SJCRH30 (cell line): ENCODE measurements around the gene OCA2. TPM values are rescaled to one million over a fixed set of nuclear protein-coding genes. Genes with fewer than 3 reads are reported as not detected.
"Not testable (repeated sequence)": the region's sequence is repeated elsewhere in the genome, so short reads cannot be mapped to it uniquely, and the experiment has no call there.

ENCODE experiments used
- DNase-seq, 2 experiments: peaks; one replicate each; pipeline ENCODE4 v3.0.0-alpha.2; 2015 to 2020
- H3K27ac ChIP-seq: fragments of 250-450 bp; sonication (Bioruptor Pico); 2 replicates; pipeline ENCODE4 v1.5.1; 2020; ENCODE audit warnings: mild to moderate bottlenecking, moderate library complexity
- H3K27me3 ChIP-seq: fragments of 250-450 bp; sonication (Bioruptor Pico); 2 replicates; pipeline ENCODE4 v1.5.1; 2020; ENCODE audit warnings: mild to moderate bottlenecking, moderate library complexity
- H3K36me3 ChIP-seq: fragments of 250-450 bp; sonication (Bioruptor Pico); 2 replicates; pipeline ENCODE4 v1.5.1; 2020; ENCODE audit warnings: mild to moderate bottlenecking, moderate library complexity
- H3K4me1 ChIP-seq: fragments of 250-450 bp; sonication (Bioruptor Pico); 2 replicates; pipeline ENCODE4 v1.5.1; 2020; ENCODE audit warnings: mild to moderate bottlenecking, moderate library complexity
- H3K4me3 ChIP-seq: fragments of 250-450 bp; sonication (Bioruptor Pico); 2 replicates; pipeline ENCODE4 v1.5.1; 2020; ENCODE audit warnings: mild to moderate bottlenecking, moderate library complexity
- H3K9me3 ChIP-seq: fragments of 250-450 bp; sonication (Bioruptor Pico); replicated peaks from 2 replicates; pipeline ENCODE4 v1.5.1; 2020; ENCODE audit warnings: mild to moderate bottlenecking, moderate library complexity
- total RNA-seq: library from RNA; depleted of rRNA; stranded (reverse); fragments of >200 nt; shearing (Covaris generic); gene quantifications from 2 replicates; pipeline ENCODE4 v1.2.3, GENCODE V29; 2014

Gene OCA2
- total RNA-seq, 1 experiment from 2014 or later: not detected

DNA sequence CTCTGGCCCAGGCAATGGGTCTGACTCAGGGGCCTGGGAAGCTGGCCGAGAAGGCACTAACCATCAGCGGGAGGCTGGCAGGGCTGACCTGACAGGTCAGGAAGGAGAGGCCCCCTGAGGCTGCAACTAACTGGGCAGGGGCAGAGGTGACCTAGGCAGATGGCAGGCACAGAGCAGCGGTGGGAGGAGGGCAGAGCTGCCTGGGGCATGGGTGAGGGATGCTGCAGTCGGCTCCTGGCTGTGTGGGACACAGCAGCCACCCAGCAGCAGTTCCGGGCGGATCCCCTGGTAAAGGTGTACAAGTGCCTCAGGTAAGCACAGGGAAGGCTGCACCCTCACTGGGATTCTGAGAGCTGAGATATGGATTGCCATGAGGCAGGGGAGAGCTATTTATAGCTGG is 236.1 kb downstream of the OCA2 start:
- Histone ChIP-seq H3K9me3 (no peaks in the 10 kb centered on the region), H3K4me3 (no peak overlapping the region), H3K27ac (no peak overlapping the region), H3K27me3 (0 out of 2 replicates have a peak, but pooled peaks cover 3% of the 10 kb centered on the region), H3K4me1 (no peaks in the 10 kb centered on the region), H3K36me3 (no peaks in the 10 kb centered on the region)
- DNase-seq: no peak

DNA sequence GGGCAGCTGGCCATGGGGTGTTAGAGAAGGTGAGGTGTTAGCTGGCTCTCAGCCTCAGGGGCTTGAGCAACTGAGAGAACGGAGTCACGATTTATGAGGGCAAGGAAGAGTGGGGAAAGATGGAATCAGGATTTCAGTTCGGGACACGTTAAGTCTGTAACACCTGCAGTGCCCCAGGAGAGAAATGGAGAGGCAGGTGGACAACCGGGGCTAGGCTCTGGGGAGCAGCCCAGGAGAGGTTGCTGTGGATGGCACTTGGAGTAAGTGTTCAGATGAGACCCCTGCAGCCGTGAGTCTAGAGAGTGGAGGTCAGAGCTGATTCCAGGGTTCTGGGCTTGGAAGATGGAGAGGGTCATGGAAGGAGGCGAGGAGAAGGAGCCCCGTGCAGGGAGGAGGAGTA is 237.9 kb downstream of the OCA2 start:
- H3K4me3 ChIP-seq: no peak overlapping the region
- no peaks in the 10 kb centered on the region for H3K9me3 ChIP-seq
- no peak overlapping the region for H3K27ac ChIP-seq
- no peak for DNase-seq
- H3K27me3 ChIP-seq: no peaks in the 10 kb centered on the region
- H3K4me1 ChIP-seq: no peaks in the 10 kb centered on the region
- no peaks in the 10 kb centered on the region for H3K36me3 ChIP-seq

DNA sequence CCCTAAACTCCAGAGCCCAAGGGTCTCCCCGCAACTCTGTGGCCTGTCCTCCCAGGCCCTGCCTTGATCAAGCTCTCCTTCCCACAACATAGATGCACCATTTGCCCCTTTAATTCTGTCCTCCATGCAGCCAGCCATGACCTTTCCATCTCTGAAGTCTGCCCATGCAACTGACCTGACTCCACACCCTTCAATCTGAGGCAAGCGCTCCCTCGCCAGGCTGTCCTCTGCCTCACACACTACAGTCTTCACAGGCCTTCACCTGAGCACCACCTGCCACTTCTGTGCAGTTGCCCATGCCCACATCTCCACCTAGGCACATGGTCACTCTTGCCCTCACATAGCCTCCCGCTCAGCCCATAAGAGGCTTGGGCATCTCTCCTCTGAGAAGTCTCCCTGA is 244.0 kb downstream of the OCA2 start:
- Histone ChIP-seq H3K9me3 (no peaks in the 10 kb centered on the region), H3K4me1 (no peaks in the 10 kb centered on the region), H3K36me3 (no peaks in the 10 kb centered on the region), H3K27me3 (no peaks in the 10 kb centered on the region), H3K4me3 (no peak overlapping the region), H3K27ac (no peak overlapping the region)
- DNase-seq: no peak

DNA sequence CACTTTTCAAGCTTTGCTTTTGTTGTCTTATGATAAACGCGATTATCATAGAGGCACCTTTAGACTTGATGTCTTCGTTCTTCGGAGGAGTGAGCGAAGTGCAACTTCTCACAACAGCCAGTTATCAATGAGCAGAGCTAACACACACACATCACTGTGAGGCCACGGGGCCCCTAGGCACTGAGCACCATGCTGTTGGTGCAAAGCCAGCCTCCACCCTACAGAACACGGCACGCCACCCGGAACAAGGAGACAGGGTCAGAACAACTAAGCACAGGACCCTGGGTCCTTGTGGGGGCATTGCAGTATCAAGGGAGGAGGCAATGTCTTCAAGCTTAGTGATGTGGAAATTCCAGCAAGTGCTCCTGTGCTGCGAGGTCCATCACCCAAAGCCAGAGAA is 244.5 kb downstream of the OCA2 start:
- H3K27ac ChIP-seq: no peak overlapping the region
- no peak for DNase-seq
- no peaks in the 10 kb centered on the region for H3K9me3 ChIP-seq
- H3K36me3 ChIP-seq: no peaks in the 10 kb centered on the region
- no peaks in the 10 kb centered on the region for H3K27me3 ChIP-seq
- no peak overlapping the region for H3K4me3 ChIP-seq
- H3K4me1 ChIP-seq: no peaks in the 10 kb centered on the region

DNA sequence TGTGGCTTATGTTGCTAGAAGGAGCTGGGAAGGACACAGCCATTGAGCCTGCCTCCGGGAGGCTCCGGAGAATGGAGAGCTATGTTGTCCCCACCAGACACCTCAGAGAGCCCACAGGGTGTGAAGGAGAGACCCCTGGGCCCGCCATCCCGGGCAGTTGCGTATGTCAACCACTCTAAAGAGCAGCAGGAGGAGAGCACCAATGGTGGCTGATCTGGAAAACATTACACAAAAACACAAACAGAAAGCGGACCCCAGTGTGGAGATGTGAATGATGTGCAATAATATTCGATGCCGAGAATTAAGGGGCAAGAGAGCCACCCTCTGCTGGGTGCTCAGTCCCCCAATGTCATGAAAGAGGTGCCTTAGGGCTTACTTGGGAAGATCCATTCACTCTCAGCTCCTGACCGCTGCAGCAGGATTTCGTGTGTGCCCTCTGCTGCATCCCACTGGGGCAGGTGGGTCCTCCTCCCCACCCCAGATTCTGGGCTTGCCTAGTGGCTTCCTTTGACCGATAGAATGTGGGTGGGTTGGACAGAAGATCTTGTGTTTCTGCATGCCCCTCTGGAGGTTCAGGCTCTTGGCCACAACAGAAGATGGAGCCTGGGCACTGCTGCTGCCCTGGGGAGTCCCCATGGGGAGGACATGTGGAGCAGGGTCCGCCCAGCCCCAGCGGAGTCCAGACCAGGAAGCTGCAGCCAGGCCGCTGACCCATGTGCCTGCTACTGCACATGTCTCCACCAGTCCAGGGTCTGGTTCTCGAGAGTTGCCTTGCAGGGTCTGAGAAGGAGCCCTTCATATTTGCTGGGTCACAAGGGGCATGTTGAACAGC is 245.3 kb downstream of the OCA2 start:
- no peak overlapping the region for H3K27ac ChIP-seq
- H3K9me3 ChIP-seq: no peaks in the 10 kb centered on the region
- no peaks in the 10 kb centered on the region for H3K36me3 ChIP-seq
- no peak overlapping the region for H3K4me3 ChIP-seq
- H3K27me3 ChIP-seq: no peaks in the 10 kb centered on the region
- DNase-seq: no peak
- H3K4me1 ChIP-seq: no peaks in the 10 kb centered on the region

DNA sequence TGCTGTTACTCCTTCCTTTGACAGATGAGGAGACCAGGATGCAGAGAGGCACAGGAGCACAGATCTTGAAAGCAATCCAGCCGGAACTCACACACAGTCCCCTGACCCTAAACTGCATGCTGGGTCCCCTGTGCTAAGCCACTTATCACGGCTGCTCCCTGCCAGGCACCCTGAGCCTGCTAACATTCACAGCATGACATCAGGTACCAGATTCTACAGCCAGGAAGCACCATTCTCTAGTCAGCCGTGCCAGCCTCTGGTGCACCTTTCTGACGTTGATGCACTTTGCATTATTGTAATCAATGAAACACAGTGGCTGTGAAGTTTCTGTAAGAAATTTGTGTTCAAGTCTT is 247.3 kb downstream of the OCA2 start:
- Histone ChIP-seq H3K4me1 (no peaks in the 10 kb centered on the region), H3K4me3 (no peak overlapping the region), H3K27ac (no peak overlapping the region), H3K36me3 (no peaks in the 10 kb centered on the region), H3K27me3 (no peaks in the 10 kb centered on the region), H3K9me3 (no peaks in the 10 kb centered on the region)
- DNase-seq: no peak

DNA sequence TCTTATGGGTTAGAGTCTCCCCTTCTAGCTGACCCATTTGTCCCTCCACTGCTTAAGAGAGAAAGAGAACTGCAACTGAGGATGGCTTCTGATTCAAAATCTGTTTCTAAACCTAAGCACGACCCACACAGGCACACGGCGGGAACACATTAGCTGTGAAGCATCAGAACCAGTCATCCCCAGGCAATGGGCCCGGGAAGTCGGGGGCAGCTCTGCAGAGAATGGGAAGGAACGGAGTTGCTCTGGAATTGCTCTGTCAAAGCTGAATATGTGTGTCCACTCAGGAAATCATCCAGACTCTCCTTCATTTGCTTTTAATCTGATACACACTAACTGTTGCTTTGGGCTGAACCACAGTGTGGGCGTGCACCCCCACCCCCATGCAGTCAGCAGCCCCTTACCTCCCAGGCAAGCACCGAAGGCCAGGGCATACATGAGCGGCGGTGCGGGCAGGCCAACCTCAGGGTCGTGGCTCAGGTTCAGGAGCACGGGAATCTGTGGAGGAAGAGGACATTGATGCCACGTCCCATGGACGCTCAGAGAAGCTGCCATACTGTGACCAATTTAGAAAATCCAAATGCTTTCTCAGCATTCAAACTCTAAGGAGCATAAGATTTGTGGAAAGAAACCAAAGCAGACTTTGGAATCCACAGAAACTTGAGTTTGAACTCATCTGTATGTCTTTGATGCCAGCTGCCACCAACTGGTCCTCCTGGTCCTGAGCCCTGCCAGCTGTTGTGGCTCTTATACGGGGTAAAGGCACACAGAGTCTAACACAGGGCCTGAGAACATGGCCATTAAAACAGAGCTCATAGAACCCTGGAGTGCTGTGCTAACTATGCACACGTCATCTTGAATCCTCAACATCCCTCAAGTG is 247.9 kb downstream of the OCA2 start:
- Histone ChIP-seq H3K9me3 (no peaks in the 10 kb centered on the region), H3K4me3 (no peak overlapping the region), H3K4me1 (no peaks in the 10 kb centered on the region), H3K27ac (no peak overlapping the region), H3K27me3 (no peaks in the 10 kb centered on the region), H3K36me3 (no peaks in the 10 kb centered on the region)
- DNase-seq: no peak

DNA sequence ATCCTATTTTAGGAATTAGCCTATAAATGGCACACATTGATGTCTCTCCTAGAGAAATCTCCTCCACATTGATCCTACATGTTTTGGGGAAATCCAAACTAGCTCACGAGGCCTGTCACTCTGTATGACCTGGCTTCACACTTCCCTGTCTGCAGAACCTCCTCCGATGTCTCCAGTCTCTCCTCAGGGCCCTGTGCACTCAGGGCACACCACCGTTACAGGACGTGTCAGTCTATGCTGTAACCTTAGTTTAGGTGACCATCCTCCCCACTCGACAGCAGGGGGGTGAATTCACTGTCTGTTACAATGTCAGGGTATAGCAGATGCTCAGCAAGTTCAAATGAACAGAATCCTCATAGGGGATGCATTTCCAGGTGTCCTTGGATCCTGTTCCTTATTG is 249.1 kb downstream of the OCA2 start:
- no peaks in the 10 kb centered on the region for H3K9me3 ChIP-seq
- H3K4me1 ChIP-seq: no peaks in the 10 kb centered on the region
- H3K4me3 ChIP-seq: no peak overlapping the region
- no peaks in the 10 kb centered on the region for H3K36me3 ChIP-seq
- H3K27ac ChIP-seq: no peak overlapping the region
- no peak for DNase-seq
- H3K27me3 ChIP-seq: no peaks in the 10 kb centered on the region

DNA sequence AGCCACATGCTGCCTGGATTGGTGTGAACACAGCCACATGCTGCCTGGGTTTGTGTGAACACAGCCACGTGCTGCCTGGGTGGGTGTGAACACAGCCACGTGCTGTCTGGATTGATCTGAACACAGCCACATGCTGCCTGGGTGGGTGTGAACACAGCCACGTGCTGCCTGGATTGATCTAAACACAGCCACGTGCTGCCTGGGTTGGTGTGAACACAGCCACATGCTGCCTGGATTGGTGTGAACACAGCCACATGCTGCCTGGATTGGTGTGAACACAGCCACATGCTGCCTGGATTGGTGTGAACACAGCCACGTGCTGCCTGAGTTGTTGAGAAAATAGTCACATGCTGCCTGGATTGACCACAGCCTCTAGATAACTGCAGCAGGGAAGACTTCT is 250.2 kb downstream of the OCA2 start:
- H3K27ac ChIP-seq, H3K9me3 ChIP-seq, DNase-seq, H3K36me3 ChIP-seq, H3K4me3 ChIP-seq, H3K4me1 ChIP-seq, H3K27me3 ChIP-seq: not testable (repeated sequence)

DNA sequence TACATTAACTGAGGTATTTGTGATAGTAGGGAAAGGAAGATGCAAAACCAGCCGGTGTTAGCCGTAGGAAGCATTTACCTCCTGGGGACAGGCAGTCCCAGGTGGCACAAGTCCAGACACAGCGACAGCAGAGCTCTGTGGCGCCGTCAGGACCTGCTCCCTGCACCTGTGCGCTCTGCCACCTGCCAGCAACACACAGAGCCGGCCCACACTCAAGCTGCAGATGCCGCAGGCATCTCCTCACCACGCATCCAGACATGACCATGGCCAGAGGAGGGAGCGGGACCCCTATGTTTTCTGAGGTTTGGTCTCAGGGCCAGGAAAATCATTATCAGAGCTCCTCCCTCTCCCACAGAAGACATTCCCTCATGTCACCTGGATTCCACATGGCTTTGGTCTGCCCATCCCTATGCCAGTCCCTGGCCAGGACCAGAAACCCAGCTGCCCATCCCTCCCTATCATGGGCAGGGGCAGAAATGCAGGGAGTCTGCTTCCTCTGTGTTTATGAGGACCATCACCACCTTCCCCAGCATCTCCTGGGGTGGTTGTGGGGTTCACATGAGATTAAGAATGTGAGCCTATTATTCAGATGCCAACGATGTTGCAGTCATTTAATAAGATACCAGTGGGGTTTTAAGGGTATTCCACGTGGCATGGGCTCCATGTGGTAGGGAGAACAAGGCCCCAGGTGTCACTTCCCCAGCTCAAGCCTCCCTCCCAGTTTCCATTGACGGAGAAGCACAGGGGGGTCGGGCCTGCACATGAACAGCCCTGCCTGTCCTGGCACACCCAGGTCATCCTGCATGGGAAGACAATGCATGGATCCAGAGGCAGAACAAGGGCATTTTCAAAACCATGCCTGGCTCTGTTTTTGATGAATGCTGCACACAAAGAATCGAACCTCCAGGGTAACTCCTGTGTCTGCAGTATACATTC is 251.1 kb downstream of the OCA2 start:
- Histone ChIP-seq H3K36me3 (no peaks in the 10 kb centered on the region), H3K4me3 (no peak overlapping the region)

DNA sequence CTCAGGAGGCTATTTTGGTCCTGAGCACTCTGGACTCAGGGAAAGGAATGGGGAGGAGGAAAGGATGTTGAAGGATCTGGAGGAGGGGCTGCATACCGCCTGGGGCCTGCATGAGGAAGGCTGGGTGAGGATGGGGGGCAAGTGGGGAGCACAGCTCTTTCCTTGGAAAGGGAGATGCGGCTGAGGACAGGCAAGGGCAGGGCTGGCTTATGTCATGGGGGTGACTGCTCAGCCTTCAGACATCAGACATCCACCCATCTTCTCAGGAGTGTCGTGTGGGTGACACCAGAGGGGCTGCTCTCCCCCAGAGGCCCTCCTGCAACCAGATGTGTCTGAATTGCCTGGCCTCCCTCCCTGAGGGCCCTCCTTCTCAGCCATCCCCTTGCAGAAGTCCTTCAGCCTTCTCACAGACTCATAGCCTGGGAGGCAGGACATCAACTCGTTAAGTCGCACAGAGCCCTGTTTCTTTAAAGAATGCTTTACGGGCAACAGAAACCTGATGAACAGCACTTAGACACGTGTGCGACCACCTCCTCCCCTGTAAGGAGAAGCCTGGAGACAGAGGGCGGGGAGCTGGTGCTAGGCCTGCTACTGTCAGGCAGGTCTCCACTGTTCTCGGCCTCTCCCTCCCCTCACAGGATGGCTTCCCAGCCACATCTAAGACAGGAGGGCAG is 252.3 kb downstream of the OCA2 start:
- no peak overlapping the region for H3K4me3 ChIP-seq
- no peak for DNase-seq
- H3K4me1 ChIP-seq: no peaks in the 10 kb centered on the region
- H3K36me3 ChIP-seq: no peaks in the 10 kb centered on the region
- no peaks in the 10 kb centered on the region for H3K9me3 ChIP-seq
- H3K27ac ChIP-seq: no peak overlapping the region
- H3K27me3 ChIP-seq: no peaks in the 10 kb centered on the region

More for the DNA sequence above, 251.1 kb downstream of the OCA2 start:
- Histone ChIP-seq H3K4me1 (no peaks in the 10 kb centered on the region), H3K9me3 (no peaks in the 10 kb centered on the region), H3K27me3 (no peaks in the 10 kb centered on the region), H3K27ac (no peak overlapping the region)
- DNase-seq: no peak

DNA sequence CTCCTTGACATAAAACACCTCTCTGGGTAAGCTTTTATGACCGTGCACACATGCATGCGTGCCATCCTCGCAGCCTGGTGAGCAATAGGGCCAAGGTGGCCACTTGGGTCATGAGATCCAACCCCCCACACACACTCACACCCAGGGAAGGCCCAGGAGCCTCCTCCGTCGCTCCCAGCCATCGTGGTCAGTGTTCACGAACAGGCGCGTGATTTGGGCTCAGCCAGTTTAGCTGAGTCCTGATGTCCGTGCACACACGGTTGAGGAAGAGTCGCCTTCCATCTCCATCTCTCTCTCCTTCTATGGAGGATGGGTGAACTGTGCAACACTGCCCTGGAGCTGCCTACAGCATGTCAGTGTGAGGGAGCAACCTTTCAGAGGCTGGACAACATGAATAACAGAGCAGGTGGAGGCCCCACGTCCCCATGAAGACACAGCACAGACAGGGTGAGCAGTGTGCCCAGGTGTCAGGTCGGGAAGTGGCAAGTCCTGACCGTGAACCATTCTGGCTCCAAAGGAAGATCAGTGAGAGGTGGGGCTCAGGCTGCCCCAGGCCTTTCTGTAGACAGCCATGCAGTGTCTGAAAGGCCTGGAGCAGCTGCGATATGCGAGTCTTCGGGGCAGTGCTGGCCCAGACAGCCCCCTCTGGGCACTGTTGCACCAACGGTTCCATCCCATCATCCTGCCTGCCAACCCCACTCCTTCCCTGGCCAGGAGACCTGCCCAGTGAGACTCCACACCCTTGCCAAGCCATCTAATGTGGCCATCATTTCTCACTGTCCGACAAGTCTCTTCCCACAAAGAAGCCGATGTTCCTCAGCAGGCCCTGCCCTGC is 253.4 kb downstream of the OCA2 start:
- no peak overlapping the region for H3K27ac ChIP-seq
- H3K4me1 ChIP-seq: no peaks in the 10 kb centered on the region

DNA sequence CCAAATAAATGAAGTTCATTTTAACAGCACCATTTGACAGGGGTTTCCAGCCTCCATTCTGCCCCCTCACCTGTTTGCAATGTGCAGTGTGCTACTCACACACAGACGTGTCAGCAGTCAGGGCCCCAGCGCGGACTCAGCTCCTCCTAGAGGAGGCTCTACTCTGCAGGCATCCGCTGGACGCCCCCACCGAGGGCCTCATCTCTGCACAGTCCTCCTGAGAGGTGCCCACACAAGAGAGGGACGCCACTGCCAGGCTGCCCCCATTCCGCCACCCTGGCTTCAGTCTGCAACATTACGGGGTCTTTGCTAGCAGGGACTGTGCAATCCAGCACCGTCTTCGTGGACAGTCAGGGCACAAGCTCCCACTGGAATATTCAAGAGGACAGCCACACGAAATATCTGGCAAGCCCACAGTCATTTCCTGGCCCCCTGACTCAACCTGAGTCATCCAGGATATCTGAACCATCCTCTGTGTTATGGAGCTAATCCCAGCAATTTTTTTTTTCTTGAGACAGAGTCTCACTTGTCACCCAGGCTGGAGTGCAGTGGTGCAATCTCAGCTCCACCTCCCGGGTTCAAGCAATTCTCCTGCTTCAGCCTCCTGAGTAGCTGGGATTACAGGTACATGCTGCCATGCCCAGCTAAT is 255.0 kb downstream of the OCA2 start:
- Histone ChIP-seq H3K9me3 (no peaks in the 10 kb centered on the region), H3K4me3 (no peak overlapping the region), H3K4me1 (no peaks in the 10 kb centered on the region), H3K27ac (no peak overlapping the region), H3K36me3 (no peaks in the 10 kb centered on the region), H3K27me3 (no peaks in the 10 kb centered on the region)
- no peak for DNase-seq

More for the DNA sequence above, 253.4 kb downstream of the OCA2 start:
- no peaks in the 10 kb centered on the region for H3K36me3 ChIP-seq
- H3K27me3 ChIP-seq: no peaks in the 10 kb centered on the region
- DNase-seq: no peak
- H3K9me3 ChIP-seq: no peaks in the 10 kb centered on the region
- H3K4me3 ChIP-seq: no peak overlapping the region
